ENCODE data around the gene SPAG17. TPM values are rescaled to one million over a fixed set of nuclear protein-coding genes. Genes with fewer than 3 reads are reported as not detected.

SPAG17 gene
- polyA plus RNA-seq, 1 of the 3 experiments (the other 2 are of a cell fraction) = not detected

DNA sequence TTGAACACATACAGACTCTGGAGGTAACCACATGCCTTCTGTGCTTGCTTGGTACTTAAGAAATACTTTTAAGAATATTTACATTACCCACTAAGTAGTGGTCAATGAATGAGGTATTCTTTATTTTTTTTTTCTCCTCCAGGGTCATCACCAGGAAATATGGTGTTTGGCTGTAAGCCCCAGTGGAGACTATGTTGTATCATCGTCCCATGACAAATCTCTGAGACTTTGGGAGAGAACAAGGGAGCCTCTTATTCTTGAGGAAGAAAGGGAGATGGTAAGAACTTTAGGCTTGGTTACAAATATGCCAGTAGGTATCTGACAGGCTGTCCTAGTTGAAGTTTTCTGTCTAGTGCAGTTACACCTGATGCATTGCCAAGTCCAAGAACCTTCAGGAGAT is 232.6 kb downstream of the SPAG17 start:
- 100% methylated on average over 1 of the region's 1 CpG for WGBS (ENCODE audit: low lambda C conversion rate)
- Histone ChIP-seq H3K36me3 (replicated peaks in 1 of 2; ENCODE audit: control insufficient read depth in 1 of 2, insufficient read depth in 2 of 2, low read length in 1 of 2) (peaks cover 94 to 99% of the 10 kb centered on the region in 2 experiments), H3K4me2 (no peak overlapping the region), H3K9me3 (no peaks in the 10 kb centered on the region), H3K9me2 (no peaks in the 10 kb centered on the region), H3K27me3 (ENCODE audit: insufficient read depth) (no peaks in the 10 kb centered on the region), H4K20me1 (ENCODE audit: insufficient read depth) (no peaks in the 10 kb centered on the region), H3K4me1 (ENCODE audit: control insufficient read depth in 1 of 2, insufficient read depth in 2 of 2, low read depth in 1 of 2, low read length in 1 of 2) (no peaks in the 10 kb centered on the region), H3F3A (replicated peaks; ENCODE audit: insufficient read depth) (peaks cover 8% of the 10 kb centered on the region), H3K9ac (no peak overlapping the region), H3K79me2 (ENCODE audit: insufficient read depth) (no peaks in the 10 kb centered on the region), H3K4me3 (ENCODE audit: low read depth in 2 of 2, low read length in 1 of 2) (no peak overlapping the region), H3K27ac (ENCODE audit: low read depth in 2 of 2, low read length in 1 of 2) (no peak overlapping the region), H2AFZ (ENCODE audit: low read depth) (no peak overlapping the region)
- DNase-seq = no peak
- ChIA-PET CTCF (no interaction called here), POLR2A (no interaction called here)
- TF ChIP-seq FOXJ3 (CRISPR knock-in tag; IDR thresholded peaks at IDR 0.05) (no peak), CHD2 (IDR thresholded peaks at IDR 0.05; ENCODE audit: low read length, partially characterized antibody) (no peak), GATA2 (CRISPR knock-in tag; IDR thresholded peaks at IDR 0.05) (no peak), MEF2A (IDR thresholded peaks at IDR 0.05; ENCODE audit: borderline replicate concordance, low read depth) (no peak), MXI1 (IDR thresholded peaks at IDR 0.05; ENCODE audit: low read depth, low read length) (no peak), YY1 (IDR thresholded peaks at IDR 0.05; ENCODE audit: low read depth) (no peak), FOXM1 (IDR thresholded peaks at IDR 0.05; ENCODE audit: low read depth) (no peak), TAF1 (IDR thresholded peaks at IDR 0.05; ENCODE audit: borderline replicate concordance, low read depth, low read length) (no peak), JUND (IDR thresholded peaks at IDR 0.05) (no peak), GABPA (IDR thresholded peaks at IDR 0.05; ENCODE audit: low read depth) (no peak), RXRA (IDR thresholded peaks at IDR 0.05; ENCODE audit: borderline replicate concordance, low read depth) (no peak)
- TF ChIP-seq, protein P1, sequence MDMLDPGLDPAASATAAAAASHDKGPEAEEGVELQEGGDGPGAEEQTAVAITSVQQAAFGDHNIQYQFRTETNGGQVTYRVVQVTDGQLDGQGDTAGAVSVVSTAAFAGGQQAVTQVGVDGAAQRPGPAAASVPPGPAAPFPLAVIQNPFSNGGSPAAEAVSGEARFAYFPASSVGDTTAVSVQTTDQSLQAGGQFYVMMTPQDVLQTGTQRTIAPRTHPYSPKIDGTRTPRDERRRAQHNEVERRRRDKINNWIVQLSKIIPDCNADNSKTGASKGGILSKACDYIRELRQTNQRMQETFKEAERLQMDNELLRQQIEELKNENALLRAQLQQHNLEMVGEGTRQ (IDR thresholded peaks at IDR 0.05; ENCODE audit: borderline replicate concordance, low read depth, low read length) = no peak
- TF ChIP-seq, protein P2, sequence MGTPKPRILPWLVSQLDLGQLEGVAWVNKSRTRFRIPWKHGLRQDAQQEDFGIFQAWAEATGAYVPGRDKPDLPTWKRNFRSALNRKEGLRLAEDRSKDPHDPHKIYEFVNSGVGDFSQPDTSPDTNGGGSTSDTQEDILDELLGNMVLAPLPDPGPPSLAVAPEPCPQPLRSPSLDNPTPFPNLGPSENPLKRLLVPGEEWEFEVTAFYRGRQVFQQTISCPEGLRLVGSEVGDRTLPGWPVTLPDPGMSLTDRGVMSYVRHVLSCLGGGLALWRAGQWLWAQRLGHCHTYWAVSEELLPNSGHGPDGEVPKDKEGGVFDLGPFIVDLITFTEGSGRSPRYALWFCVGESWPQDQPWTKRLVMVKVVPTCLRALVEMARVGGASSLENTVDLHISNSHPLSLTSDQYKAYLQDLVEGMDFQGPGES (IDR thresholded peaks at IDR 0.05; ENCODE audit: low read depth, low read length) = no peak

DNA sequence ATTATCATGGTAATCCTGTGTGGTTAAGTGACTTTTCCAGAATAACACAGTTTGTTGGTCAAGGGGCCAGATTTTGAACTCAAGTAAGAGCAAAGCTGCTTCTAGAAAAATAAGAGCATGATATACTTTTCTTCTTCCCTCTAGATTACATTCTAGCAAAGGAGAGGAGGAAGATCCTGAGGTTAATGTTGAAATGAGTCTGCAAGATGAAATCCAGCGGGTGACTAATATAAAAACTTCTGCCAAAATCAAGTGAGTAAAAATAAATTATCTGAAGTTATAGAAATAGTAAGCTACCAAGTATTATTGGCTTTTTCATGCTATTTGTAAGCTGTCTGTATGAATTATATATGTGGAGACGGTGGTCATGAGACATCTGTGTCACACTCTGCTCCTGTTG is 242.7 kb downstream of the SPAG17 start:
- POLR2A ChIA-PET = no interaction called here
- Histone ChIP-seq H3K4me1 (ENCODE audit: control insufficient read depth in 1 of 2, insufficient read depth in 2 of 2, low read depth in 1 of 2, low read length in 1 of 2) (no peaks in the 10 kb centered on the region), H3K9me3 (no peaks in the 10 kb centered on the region), H3K9ac (no peak overlapping the region), H2AFZ (ENCODE audit: low read depth) (no peak overlapping the region), H3K9me2 (no peaks in the 10 kb centered on the region), H3K36me3 (replicated peaks in 1 of 2; ENCODE audit: control insufficient read depth in 1 of 2, insufficient read depth in 2 of 2, low read length in 1 of 2) (peaks cover 86 to 93% of the 10 kb centered on the region in 2 experiments), H3K27me3 (ENCODE audit: insufficient read depth) (no peaks in the 10 kb centered on the region), H3K4me2 (no peak overlapping the region), H4K20me1 (ENCODE audit: insufficient read depth) (no peaks in the 10 kb centered on the region), H3F3A (replicated peaks; ENCODE audit: insufficient read depth) (no peaks in the 10 kb centered on the region), H3K4me3 (ENCODE audit: low read depth in 2 of 2, low read length in 1 of 2) (no peak overlapping the region), H3K79me2 (ENCODE audit: insufficient read depth) (no peaks in the 10 kb centered on the region), H3K27ac (ENCODE audit: low read depth in 2 of 2, low read length in 1 of 2) (no peak overlapping the region)
- CTCF ChIA-PET = interaction anchor here (1.3 kb wide), 1 partner anchor 12 kb away, joined by 6 read pairs; no protein-coding TSS in a partner anchor
- DNase-seq = no peak
- 97% methylated on average over 2 of the region's 2 CpGs for WGBS (ENCODE audit: low lambda C conversion rate)
- TF ChIP-seq, protein P3, sequence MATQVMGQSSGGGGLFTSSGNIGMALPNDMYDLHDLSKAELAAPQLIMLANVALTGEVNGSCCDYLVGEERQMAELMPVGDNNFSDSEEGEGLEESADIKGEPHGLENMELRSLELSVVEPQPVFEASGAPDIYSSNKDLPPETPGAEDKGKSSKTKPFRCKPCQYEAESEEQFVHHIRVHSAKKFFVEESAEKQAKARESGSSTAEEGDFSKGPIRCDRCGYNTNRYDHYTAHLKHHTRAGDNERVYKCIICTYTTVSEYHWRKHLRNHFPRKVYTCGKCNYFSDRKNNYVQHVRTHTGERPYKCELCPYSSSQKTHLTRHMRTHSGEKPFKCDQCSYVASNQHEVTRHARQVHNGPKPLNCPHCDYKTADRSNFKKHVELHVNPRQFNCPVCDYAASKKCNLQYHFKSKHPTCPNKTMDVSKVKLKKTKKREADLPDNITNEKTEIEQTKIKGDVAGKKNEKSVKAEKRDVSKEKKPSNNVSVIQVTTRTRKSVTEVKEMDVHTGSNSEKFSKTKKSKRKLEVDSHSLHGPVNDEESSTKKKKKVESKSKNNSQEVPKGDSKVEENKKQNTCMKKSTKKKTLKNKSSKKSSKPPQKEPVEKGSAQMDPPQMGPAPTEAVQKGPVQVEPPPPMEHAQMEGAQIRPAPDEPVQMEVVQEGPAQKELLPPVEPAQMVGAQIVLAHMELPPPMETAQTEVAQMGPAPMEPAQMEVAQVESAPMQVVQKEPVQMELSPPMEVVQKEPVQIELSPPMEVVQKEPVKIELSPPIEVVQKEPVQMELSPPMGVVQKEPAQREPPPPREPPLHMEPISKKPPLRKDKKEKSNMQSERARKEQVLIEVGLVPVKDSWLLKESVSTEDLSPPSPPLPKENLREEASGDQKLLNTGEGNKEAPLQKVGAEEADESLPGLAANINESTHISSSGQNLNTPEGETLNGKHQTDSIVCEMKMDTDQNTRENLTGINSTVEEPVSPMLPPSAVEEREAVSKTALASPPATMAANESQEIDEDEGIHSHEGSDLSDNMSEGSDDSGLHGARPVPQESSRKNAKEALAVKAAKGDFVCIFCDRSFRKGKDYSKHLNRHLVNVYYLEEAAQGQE (IDR thresholded peaks at IDR 0.05; ENCODE audit: low read depth, low read length) = no peak
- TF ChIP-seq TAF1 (IDR thresholded peaks at IDR 0.05; ENCODE audit: borderline replicate concordance, low read depth, low read length) (no peak), NRF1 (IDR thresholded peaks at IDR 0.05; ENCODE audit: low read depth, low read length) (no peak), GABPA (IDR thresholded peaks at IDR 0.05; ENCODE audit: low read depth) (no peak), POLR2AphosphoS5 (IDR thresholded peaks at IDR 0.05; ENCODE audit: low read depth, low read length) (no peak), SMC3 (IDR thresholded peaks at IDR 0.05; ENCODE audit: low read depth, low read length) (no peak), FOSL2 (IDR thresholded peaks at IDR 0.05; ENCODE audit: borderline replicate concordance, low read depth) (no peak), EP300 (IDR thresholded peaks at IDR 0.05; ENCODE audit: borderline replicate concordance in 1 of 2, low read depth in 1 of 2, low read length in 1 of 2) (no peak)
